Astrocyte (in vitro differentiated cells and primary cell): Measurements from ENCODE around the gene POU3F1. TPM values are rescaled to one million over a fixed set of nuclear protein-coding genes. Genes with fewer than 3 reads are reported as not detected.

Experiments
- DNase-seq: peaks from one replicate; pipeline ENCODE4 v3.0.0-alpha.2; 2010; ENCODE audit warnings: low read depth
- FAIRE-seq: peaks from 2 replicates; lab custom pipeline; 2011; peaks lifted over from hg19 to GRCh38; lab: Jason Lieb, UNC
- H2AFZ ChIP-seq: 2 replicates; pipeline ENCODE4 v1.6.0; 2012; ENCODE audit warnings: low read depth, low read length, inconsistent platforms
- H3K27ac ChIP-seq: 2 replicates; pipeline ENCODE4 v1.5.1; 2011; ENCODE audit warnings: low read depth, low read length, inconsistent platforms
- H3K27me3 ChIP-seq: 2 replicates; pipeline ENCODE4 v1.6.0; 2011; ENCODE audit warnings: low read length, inconsistent platforms; ENCODE audit not compliant: insufficient read depth
- H3K36me3 ChIP-seq: 2 replicates; pipeline ENCODE4 v1.5.1; 2011; ENCODE audit warnings: low read length, inconsistent platforms; ENCODE audit not compliant: insufficient read depth
- H3K4me1 ChIP-seq: 2 replicates; pipeline ENCODE4 v1.5.1; 2011; ENCODE audit warnings: low read length, inconsistent platforms; ENCODE audit not compliant: insufficient read depth
- H3K4me2 ChIP-seq: 2 replicates; pipeline ENCODE4 v1.6.0; 2012; ENCODE audit warnings: low read length, inconsistent platforms
- H3K4me3 ChIP-seq: 2 replicates; pipeline ENCODE4 v1.5.1; 2011; ENCODE audit warnings: low read depth, mild to moderate bottlenecking, low read length, inconsistent platforms; ENCODE audit not compliant: insufficient read depth
- H3K79me2 ChIP-seq: 2 replicates; pipeline ENCODE4 v1.6.0; 2012; ENCODE audit warnings: mild to moderate bottlenecking, low read length, inconsistent platforms; ENCODE audit not compliant: insufficient read depth
- H3K9ac ChIP-seq: 2 replicates; pipeline ENCODE4 v1.6.0; 2012; ENCODE audit warnings: mild to moderate bottlenecking, low read length, inconsistent platforms
- H3K9me3 ChIP-seq: 2 replicates; pipeline ENCODE4 v1.5.1; 2012; ENCODE audit warnings: low read depth, mild to moderate bottlenecking, low read length, inconsistent platforms; ENCODE audit not compliant: insufficient read depth
- H4K20me1 ChIP-seq: 2 replicates; pipeline ENCODE4 v1.6.0; 2012; ENCODE audit warnings: low read length, inconsistent platforms; ENCODE audit not compliant: insufficient read depth
- H3K27ac Mint-ChIP-seq: one replicate; pipeline ENCODE4 v1.8.0; 2021; ENCODE audit warnings: mild to moderate bottlenecking, mixed read lengths; ENCODE audit not compliant: unreplicated experiment
- H3K27me3 Mint-ChIP-seq: one replicate; pipeline ENCODE4 v1.8.0; 2021; ENCODE audit warnings: low read depth, mixed read lengths; ENCODE audit not compliant: unreplicated experiment
- H3K36me3 Mint-ChIP-seq: one replicate; pipeline ENCODE4 v1.8.0; 2021; ENCODE audit warnings: low read depth, mixed read lengths; ENCODE audit not compliant: unreplicated experiment
- H3K4me1 Mint-ChIP-seq: one replicate; pipeline ENCODE4 v1.8.0; 2021; ENCODE audit warnings: low read depth, mixed read lengths; ENCODE audit not compliant: unreplicated experiment
- H3K4me3 Mint-ChIP-seq: one replicate; pipeline ENCODE4 v1.8.0; 2021; ENCODE audit warnings: mild to moderate bottlenecking, moderate library complexity, mixed read lengths; ENCODE audit not compliant: unreplicated experiment
- H3K9me3 Mint-ChIP-seq: one replicate; pipeline ENCODE4 v1.8.0; 2021; ENCODE audit warnings: mild to moderate bottlenecking, mixed read lengths; ENCODE audit not compliant: unreplicated experiment
- EZH2 ChIP-seq: IDR thresholded peaks from 2 replicates; pipeline ENCODE4 v1.6.1; 2012; ENCODE audit warnings: mild to moderate bottlenecking, low read length, inconsistent platforms; ENCODE audit not compliant: insufficient read depth
- total RNA-seq: library from RNA; stranded (reverse); gene quantifications from 2 replicates; pipeline ENCODE4 v1.2.1, GENCODE V29; 2021
- TF ChIP-seq, protein P1 (sequence below): IDR thresholded peaks from 2 replicates; pipeline ENCODE4 v1.5.1; 2011; ENCODE audit warnings: low read depth, mild to moderate bottlenecking, inconsistent platforms, low read length, moderate library complexity; ENCODE audit not compliant: insufficient read depth

Gene POU3F1
- total RNA-seq, 1 donor from 2014 or later = 2.3 TPM

DNA sequence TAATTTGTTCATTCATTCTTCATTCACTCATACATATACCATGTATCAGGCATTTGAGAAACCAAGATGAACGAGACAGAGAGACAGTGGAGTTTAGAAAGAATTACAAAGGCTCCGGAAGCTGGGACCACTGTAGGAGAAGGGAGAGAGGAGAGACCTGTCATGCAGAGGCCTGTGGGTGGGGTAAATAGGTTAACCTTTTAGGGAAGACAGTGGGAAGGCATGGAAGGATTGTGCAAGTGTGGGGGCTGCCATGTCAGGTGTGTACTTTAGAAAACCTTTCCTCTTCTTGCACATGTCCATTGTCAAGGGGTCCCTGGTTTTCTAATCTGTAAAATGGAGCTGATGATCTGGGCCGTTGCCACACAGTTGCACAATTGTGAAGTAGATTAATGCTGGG is 44.2 kb upstream of the POU3F1 start:
- no peaks in the 10 kb centered on the region for H3K79me2 ChIP-seq
- peaks cover 37% of the 10 kb centered on the region for H3K27me3 Mint-ChIP-seq
- no peaks in the 10 kb centered on the region for H3K9me3 Mint-ChIP-seq
- H3K27me3 ChIP-seq = peaks cover 4% of the 10 kb centered on the region
- no peak overlapping the region for H3K4me3 Mint-ChIP-seq
- H4K20me1 ChIP-seq = peaks cover 3% of the 10 kb centered on the region
- H3K4me1 Mint-ChIP-seq = no peaks in the 10 kb centered on the region
- H3K27ac Mint-ChIP-seq = no peak overlapping the region
- H3K4me1 ChIP-seq = no peaks in the 10 kb centered on the region
- DNase-seq = no peak
- no peak overlapping the region for H3K9ac ChIP-seq
- no peak for FAIRE-seq
- no peak overlapping the region for H3K4me3 ChIP-seq
- TF ChIP-seq, protein P1, sequence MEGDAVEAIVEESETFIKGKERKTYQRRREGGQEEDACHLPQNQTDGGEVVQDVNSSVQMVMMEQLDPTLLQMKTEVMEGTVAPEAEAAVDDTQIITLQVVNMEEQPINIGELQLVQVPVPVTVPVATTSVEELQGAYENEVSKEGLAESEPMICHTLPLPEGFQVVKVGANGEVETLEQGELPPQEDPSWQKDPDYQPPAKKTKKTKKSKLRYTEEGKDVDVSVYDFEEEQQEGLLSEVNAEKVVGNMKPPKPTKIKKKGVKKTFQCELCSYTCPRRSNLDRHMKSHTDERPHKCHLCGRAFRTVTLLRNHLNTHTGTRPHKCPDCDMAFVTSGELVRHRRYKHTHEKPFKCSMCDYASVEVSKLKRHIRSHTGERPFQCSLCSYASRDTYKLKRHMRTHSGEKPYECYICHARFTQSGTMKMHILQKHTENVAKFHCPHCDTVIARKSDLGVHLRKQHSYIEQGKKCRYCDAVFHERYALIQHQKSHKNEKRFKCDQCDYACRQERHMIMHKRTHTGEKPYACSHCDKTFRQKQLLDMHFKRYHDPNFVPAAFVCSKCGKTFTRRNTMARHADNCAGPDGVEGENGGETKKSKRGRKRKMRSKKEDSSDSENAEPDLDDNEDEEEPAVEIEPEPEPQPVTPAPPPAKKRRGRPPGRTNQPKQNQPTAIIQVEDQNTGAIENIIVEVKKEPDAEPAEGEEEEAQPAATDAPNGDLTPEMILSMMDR = no peak
- TF ChIP-seq EZH2 = no peak
- no peaks in the 10 kb centered on the region for H3K9me3 ChIP-seq
- no peaks in the 10 kb centered on the region for H3K36me3 ChIP-seq
- no peak overlapping the region for H2AFZ ChIP-seq
- no peak overlapping the region for H3K27ac ChIP-seq
- H3K36me3 Mint-ChIP-seq = peaks cover 3% of the 10 kb centered on the region
- H3K4me2 ChIP-seq = no peak overlapping the region

DNA sequence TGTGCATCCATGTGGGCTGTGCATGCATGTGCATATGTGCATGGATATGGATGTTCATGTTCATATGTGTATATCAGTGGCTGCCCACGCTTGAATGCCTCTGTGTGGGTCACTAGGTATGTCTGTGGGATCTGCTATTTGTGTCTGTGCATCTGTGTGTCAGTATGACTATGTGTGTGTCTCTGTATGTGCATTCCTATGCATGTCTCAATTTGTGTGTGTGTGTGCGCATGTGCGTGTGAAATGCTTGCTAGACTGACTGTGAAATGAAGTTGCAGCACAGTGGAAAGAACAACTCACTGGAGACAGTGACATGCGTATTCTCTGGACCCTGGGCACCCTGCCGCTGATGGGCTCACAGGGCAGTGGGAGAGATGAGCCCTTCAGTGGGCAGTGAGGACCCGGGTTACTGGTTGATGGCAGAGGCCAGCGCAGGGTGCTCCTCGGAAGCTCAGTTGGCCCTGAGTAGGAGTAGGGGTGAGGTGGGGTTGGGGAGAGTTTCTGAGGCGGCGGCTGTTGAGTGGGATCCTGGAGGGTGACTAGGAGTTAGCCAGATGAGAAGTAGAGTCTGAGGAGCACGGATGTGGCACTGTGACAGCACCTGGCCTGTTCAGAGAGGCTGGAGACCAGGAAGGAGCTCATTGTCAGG is 43.2 kb upstream of the POU3F1 start:
- no peak for DNase-seq
- H3K27me3 Mint-ChIP-seq = peaks cover 39% of the 10 kb centered on the region
- TF ChIP-seq EZH2 = no peak
- TF ChIP-seq, protein P1 = no peak
- H3K4me1 Mint-ChIP-seq = no peaks in the 10 kb centered on the region
- Histone ChIP-seq H3K36me3 (no peaks in the 10 kb centered on the region), H3K27ac (no peak overlapping the region), H2AFZ (no peak overlapping the region), H3K4me2 (no peak overlapping the region), H3K4me1 (no peaks in the 10 kb centered on the region), H3K79me2 (no peaks in the 10 kb centered on the region), H3K27me3 (peaks cover 4% of the 10 kb centered on the region), H3K9me3 (no peaks in the 10 kb centered on the region), H3K4me3 (no peak overlapping the region), H4K20me1 (peaks cover 3% of the 10 kb centered on the region), H3K9ac (no peak overlapping the region)
- peaks cover 3% of the 10 kb centered on the region for H3K36me3 Mint-ChIP-seq
- H3K27ac Mint-ChIP-seq = no peak overlapping the region
- no peaks in the 10 kb centered on the region for H3K9me3 Mint-ChIP-seq
- FAIRE-seq = no peak
- no peak overlapping the region for H3K4me3 Mint-ChIP-seq

DNA sequence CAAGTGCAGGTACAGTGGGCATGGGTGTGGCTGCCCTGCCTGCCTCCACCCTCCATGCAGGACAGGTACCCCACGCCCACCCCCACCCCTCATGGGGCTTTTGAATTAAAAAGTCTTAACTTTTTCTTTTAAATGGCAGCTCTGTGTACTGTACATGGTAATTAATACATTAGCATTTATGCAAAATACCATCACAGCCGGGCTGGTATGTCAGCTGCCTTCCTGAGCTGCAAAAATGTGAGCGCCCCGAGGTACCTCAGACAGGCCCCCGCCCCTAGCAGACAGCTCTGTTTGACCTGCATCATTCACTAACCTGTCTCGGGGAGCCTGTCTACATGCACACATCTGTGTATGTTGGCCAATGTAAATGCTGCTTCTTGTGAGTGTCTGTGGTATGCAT is 42.2 kb upstream of the POU3F1 start:
- FAIRE-seq (no peak), DNase-seq (no peak)
- Mint-ChIP-seq H3K9me3 (no peaks in the 10 kb centered on the region), H3K27ac (no peak overlapping the region), H3K4me3 (no peak overlapping the region), H3K4me1 (no peaks in the 10 kb centered on the region), H3K27me3 (peaks cover 36% of the 10 kb centered on the region), H3K36me3 (peaks cover 3% of the 10 kb centered on the region)
- Histone ChIP-seq H3K27ac (no peak overlapping the region), H3K79me2 (no peaks in the 10 kb centered on the region), H3K27me3 (peaks cover 2% of the 10 kb centered on the region), H3K4me2 (no peak overlapping the region), H3K36me3 (no peaks in the 10 kb centered on the region), H3K4me1 (no peaks in the 10 kb centered on the region), H3K9me3 (no peaks in the 10 kb centered on the region), H3K9ac (no peak overlapping the region), H2AFZ (no peak overlapping the region), H4K20me1 (peaks cover 9% of the 10 kb centered on the region), H3K4me3 (no peak overlapping the region)
- TF ChIP-seq, protein P1 = no peak
- TF ChIP-seq EZH2 = no peak
